ENCODE results near the gene MCM3. TPM values are rescaled to one million over a fixed set of nuclear protein-coding genes. Genes with fewer than 3 reads are reported as not detected.
A peak's percentile ranks its signal among the peaks of the same experiment; 100 is the strongest.

Gene MCM3
- total and polyA plus RNA-seq, 2 donors from 2014 or later: 19.7 to 40.9 TPM

GRCh38 chr6:52297433-52297832, 12.9 kb upstream of the MCM3 start:
- DNase-seq: no peak
- Histone ChIP-seq H3K9ac (ENCODE audit: low read length in 3 of 3) (no peak overlapping the region), H3K9me3 (ENCODE audit: control insufficient read depth in 2 of 3, insufficient read depth in 1 of 3, low read length in 3 of 3) (no peaks in the 10 kb centered on the region), H3K4me1 (ENCODE audit: control insufficient read depth in 2 of 3, insufficient read depth in 2 of 3, low read depth in 1 of 3, low read length in 3 of 3) (peaks cover 0 to 5% (median 0%) of the 10 kb centered on the region in 3 donors), H3K4me3 (ENCODE audit: low read length in 3 of 3) (no peak overlapping the region), H3K36me3 (ENCODE audit: control insufficient read depth in 2 of 3, insufficient read depth in 3 of 3, low read length in 3 of 3) (no peaks in the 10 kb centered on the region), H3K27ac (ENCODE audit: low read depth in 2 of 2, low read length in 2 of 2) (no peak overlapping the region), H3K27me3 (ENCODE audit: control insufficient read depth, insufficient read depth, low read length) (no peaks in the 10 kb centered on the region)
- TF ChIP-seq CTCF (IDR thresholded peaks at IDR 0.05; ENCODE audit: borderline replicate concordance, extremely low read depth, insufficient read depth): no peak
- no peak for FAIRE-seq
- intact Hi-C loops (cut with DNase I): no loop called here

- H3K9me3 ChIP-seq (ENCODE audit: control insufficient read depth in 2 of 3, insufficient read depth in 1 of 3, low read length in 3 of 3): no peaks in the 10 kb centered on the region
- H3K4me3 ChIP-seq (ENCODE audit: low read length in 3 of 3): no peak overlapping the region
- intact Hi-C loops (cut with DNase I): no loop called here
- no peak for TF ChIP-seq CTCF (IDR thresholded peaks at IDR 0.05; ENCODE audit: borderline replicate concordance, extremely low read depth, insufficient read depth)
- FAIRE-seq (peak; percentile 29), DNase-seq (peak in 1 of 5 donors; percentile 29)
- no peaks in the 10 kb centered on the region for H3K36me3 ChIP-seq (ENCODE audit: control insufficient read depth in 2 of 3, insufficient read depth in 3 of 3, low read length in 3 of 3)
- H3K27ac ChIP-seq (ENCODE audit: low read depth in 2 of 2, low read length in 2 of 2): no peak overlapping the region
- no peak overlapping the region for H3K9ac ChIP-seq (ENCODE audit: low read length in 3 of 3)
- H3K4me1 ChIP-seq (ENCODE audit: control insufficient read depth in 2 of 3, insufficient read depth in 2 of 3, low read depth in 1 of 3, low read length in 3 of 3): peaks cover 0 to 5% (median 0%) of the 10 kb centered on the region in 3 donors
- H3K27me3 ChIP-seq (ENCODE audit: control insufficient read depth, insufficient read depth, low read length): no peaks in the 10 kb centered on the region
Observed at GRCh38 chr6:52293067-52293466, 8.5 kb upstream of the MCM3 start.

- H3K4me3 ChIP-seq (ENCODE audit: low read length in 3 of 3): no peak overlapping the region
- intact Hi-C loops (cut with DNase I): no loop called here
- no peaks in the 10 kb centered on the region for H3K36me3 ChIP-seq (ENCODE audit: control insufficient read depth in 2 of 3, insufficient read depth in 3 of 3, low read length in 3 of 3)
- TF ChIP-seq CTCF (IDR thresholded peaks at IDR 0.05; ENCODE audit: borderline replicate concordance, extremely low read depth, insufficient read depth): no peak
- no peaks in the 10 kb centered on the region for H3K9me3 ChIP-seq (ENCODE audit: control insufficient read depth in 2 of 3, insufficient read depth in 1 of 3, low read length in 3 of 3)
- H3K27ac ChIP-seq (ENCODE audit: low read depth in 2 of 2, low read length in 2 of 2): no peak overlapping the region
- FAIRE-seq: no peak
- no peak overlapping the region for H3K9ac ChIP-seq (ENCODE audit: low read length in 3 of 3)
- peaks cover 0 to 5% (median 2%) of the 10 kb centered on the region in 3 donors for H3K4me1 ChIP-seq (ENCODE audit: control insufficient read depth in 2 of 3, insufficient read depth in 2 of 3, low read depth in 1 of 3, low read length in 3 of 3)
- no peaks in the 10 kb centered on the region for H3K27me3 ChIP-seq (ENCODE audit: control insufficient read depth, insufficient read depth, low read length)
- DNase-seq: no peak
Observed at GRCh38 chr6:52288841-52289240, 4.3 kb upstream of the MCM3 start.

GRCh38 chr6:52288216-52288615, 3.7 kb upstream of the MCM3 start:
- Histone ChIP-seq H3K4me1 (ENCODE audit: control insufficient read depth in 2 of 3, insufficient read depth in 2 of 3, low read depth in 1 of 3, low read length in 3 of 3) (peaks cover 3 to 10% (median 7%) of the 10 kb centered on the region in 3 donors), H3K4me3 (ENCODE audit: low read length in 3 of 3) (no peak overlapping the region), H3K27me3 (ENCODE audit: control insufficient read depth, insufficient read depth, low read length) (no peaks in the 10 kb centered on the region), H3K9ac (ENCODE audit: low read length in 3 of 3) (no peak overlapping the region), H3K27ac (ENCODE audit: low read depth in 2 of 2, low read length in 2 of 2) (no peak overlapping the region), H3K9me3 (ENCODE audit: control insufficient read depth in 2 of 3, insufficient read depth in 1 of 3, low read length in 3 of 3) (no peaks in the 10 kb centered on the region), H3K36me3 (ENCODE audit: control insufficient read depth in 2 of 3, insufficient read depth in 3 of 3, low read length in 3 of 3) (no peaks in the 10 kb centered on the region)
- no peak for DNase-seq
- FAIRE-seq: no peak
- no peak for TF ChIP-seq CTCF (IDR thresholded peaks at IDR 0.05; ENCODE audit: borderline replicate concordance, extremely low read depth, insufficient read depth)
- intact Hi-C loops (cut with DNase I): no loop called here
